ENCODE measurements around the gene KCNN2. TPM values are rescaled to one million over a fixed set of nuclear protein-coding genes. Genes with fewer than 3 reads are reported as not detected.

Gene KCNN2
- total RNA-seq, 1 experiment from 2014 or later: 0.31 TPM

DNA sequence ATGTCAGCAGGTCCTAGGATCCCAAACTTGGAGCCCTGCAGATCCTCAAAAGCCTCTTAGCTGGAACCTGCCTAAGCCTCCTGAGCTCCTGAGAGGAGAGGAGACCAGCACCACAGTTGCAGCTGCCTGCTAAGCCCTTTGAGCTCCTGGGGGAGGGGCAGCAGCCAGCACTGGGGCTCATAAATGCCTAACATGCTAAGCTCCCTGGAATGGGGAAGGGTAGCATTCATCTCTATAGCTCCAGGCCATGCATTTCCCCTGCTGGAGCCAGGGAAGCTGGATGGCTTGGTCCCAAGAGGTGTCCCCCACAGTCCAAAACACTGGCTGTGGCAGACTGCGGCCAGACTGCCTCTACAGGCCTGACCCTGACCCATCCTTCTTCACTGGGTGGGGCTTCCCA lies 182.7 kb downstream of the KCNN2 start:
- DNase-seq (ENCODE audit: low spot score): no peak
